GM19023 (cell line): Measurements from ENCODE around the gene SPTBN5.

Source experiments
- ATAC-seq: cut with Tn5 transposase; IDR thresholded peaks from one replicate; pipeline ENCODE4 v1.9.1; 2021; ENCODE audit warnings: mild to moderate bottlenecking, moderate library complexity; ENCODE audit not compliant: unreplicated experiment

The SPTBN5 gene

GRCh38 chr15:41809526-41810220 lies 84.2 kb downstream of the SPTBN5 start:
- no peak for ATAC-seq

DNA sequence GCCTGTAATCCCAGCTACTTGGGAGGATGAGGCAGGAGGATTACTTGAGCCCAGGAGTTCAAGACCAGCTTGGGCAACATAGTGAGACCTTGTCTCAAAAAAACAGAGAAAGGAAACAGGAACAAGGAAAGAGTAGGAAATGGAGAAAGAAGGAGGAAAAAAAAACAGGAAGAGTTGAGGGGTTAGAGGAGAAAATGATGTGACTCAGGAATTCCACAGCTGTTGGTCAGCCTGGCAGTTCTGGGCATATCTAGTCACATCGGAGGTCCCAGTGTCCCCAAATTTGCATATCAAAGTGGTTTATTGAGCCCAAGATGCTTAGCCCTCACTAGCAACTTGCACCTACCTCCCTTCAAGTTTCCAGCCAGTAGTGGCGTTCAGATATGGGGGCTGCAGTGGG lies 84.7 kb downstream of the SPTBN5 start:
- no peak for ATAC-seq

DNA sequence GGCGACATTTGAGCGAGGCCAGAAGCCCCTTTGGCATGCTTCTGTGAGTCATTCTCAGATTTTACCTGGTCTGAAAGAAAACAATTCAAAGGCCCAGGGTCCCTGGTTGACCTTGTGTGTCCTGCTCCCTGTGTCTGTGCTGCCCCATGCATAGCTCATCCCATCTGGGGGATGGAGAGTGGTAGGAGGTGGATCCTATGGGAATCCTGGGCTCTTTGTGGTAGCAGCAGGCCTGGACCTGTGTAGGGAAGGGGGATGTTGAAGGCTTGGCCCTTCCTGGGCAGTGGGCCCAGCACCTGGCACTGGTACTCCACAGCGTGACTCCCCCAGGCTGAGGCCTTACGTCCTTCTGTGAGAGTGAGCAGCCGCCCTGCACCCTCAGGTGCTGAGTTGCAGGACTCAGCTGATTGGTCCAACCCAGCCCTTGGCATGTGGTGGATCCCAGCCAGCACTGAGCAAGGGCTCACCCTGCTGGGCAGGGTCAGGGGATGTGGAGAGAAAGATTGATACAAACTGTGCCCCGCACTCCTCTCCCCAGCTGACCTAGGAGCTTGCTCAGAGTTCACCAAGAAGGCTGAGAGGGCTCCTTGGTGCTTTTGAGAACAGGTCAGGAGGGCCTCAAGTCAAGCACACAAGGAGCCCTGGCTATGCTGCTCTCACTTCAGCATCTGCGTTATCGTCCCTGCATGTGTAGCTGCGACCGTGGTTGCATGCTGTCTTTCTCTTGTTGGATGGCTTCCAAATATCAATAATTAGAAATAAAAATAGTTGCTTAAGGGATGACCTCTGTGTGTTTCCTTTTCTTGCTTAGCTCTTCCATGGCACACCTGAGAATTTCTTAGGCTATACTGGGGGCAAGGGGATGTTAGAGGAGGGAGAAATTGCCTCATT lies 87.3 kb downstream of the SPTBN5 start:
- ATAC-seq, result no peak

GRCh38 chr15:41805711-41806110 lies 88.1 kb downstream of the SPTBN5 start:
- no peak for ATAC-seq

- no peak for ATAC-seq
Observed at GRCh38 chr15:41804916-41805666, 88.8 kb downstream of the SPTBN5 start.

- no peak for ATAC-seq
Observed at GRCh38 chr15:41804361-41804760, 89.5 kb downstream of the SPTBN5 start.

- ATAC-seq, result no peak
Observed at GRCh38 chr15:41801850-41802455, 91.9 kb downstream of the SPTBN5 start.

- no peak for ATAC-seq
Observed at GRCh38 chr15:41801185-41801584, 92.7 kb downstream of the SPTBN5 start.

GRCh38 chr15:41799488-41799805 lies 94.4 kb downstream of the SPTBN5 start:
- ATAC-seq, result peak; percentile 41

DNA sequence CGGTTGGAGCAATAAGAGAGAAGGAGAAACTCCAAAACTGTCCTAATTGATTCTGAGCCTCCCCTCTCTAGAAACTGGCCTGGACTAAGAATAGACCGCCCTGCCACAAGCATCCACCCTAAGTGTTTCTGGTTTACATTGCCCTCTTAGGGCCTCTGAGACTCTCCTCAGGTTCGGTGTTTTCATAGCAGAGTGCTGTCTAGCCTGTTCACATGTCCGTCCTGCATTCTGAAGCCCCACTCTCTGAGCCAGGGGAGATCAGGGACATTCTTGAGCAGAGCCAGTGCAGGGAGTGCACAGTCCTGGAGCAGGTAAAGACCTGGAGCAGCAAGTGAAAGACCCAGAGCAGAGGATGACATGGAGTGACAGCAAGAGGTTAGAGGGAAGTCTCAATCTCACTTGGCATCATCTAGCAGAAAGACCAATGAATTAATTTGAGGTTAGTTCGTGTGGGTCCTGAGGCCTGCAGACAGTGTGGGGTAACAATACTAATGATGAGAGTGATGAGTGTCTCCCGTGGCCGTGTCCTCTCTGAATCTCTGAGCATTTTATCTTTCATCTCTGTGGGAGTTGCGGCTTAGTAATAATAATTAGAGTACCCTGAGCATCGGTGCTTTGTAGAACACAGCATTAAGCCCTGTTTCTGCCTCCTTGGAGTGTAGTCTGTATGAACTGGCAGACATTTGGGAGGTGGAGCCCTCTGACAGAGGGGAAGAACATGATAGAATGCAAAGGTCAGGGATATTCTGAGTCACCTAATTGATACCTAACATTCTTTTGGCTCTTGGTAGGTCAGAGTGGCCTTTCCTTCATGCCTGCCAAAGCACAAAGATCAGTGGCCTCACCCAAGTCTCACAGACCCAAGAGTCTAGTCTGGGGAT lies 95.0 kb downstream of the SPTBN5 start:
- peak; percentile 48 for ATAC-seq
